ENCODE measurements around the gene PLXNA4.

The PLXNA4 gene

GRCh38 chr7:132258231-132258630, 318.0 kb downstream of the PLXNA4 start:
- Histone ChIP-seq H3K27me3 (ENCODE audit: control insufficient read depth in 1 of 2, insufficient read depth in 2 of 2, low read length in 2 of 2) (no peaks in the 10 kb centered on the region), H3K9me3 (ENCODE audit: low read length) (no peaks in the 10 kb centered on the region), H3K9ac (ENCODE audit: low read length) (no peak overlapping the region), H3K4me1 (ENCODE audit: insufficient read depth, low read length) (no peaks in the 10 kb centered on the region), H3K4me3 (ENCODE audit: low read depth in 1 of 2, low read length in 2 of 2) (no peak overlapping the region), H3K36me3 (ENCODE audit: insufficient read depth, low read length) (no peaks in the 10 kb centered on the region), H3K27ac (ENCODE audit: low read depth, low read length) (no peak overlapping the region)

DNA sequence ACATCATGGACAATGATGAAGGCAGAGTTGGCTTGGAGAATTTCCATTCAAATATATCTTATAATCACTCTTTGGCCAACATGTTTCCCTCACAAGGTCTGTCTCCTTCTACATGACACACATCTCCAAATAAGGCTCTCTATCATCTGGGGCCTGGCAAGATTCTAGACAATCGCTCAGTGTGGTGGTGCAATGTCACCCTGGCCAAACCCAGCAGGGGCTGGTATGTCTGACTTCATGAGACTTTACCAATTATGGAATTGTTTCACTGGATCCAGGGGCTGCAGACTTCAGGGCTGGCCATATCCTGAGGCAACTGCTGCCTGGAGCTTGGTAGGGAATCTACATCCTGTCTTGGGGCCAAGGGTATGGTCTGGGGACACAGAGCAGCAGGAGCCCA, 319.0 kb downstream of the PLXNA4 start:
- Histone ChIP-seq H3K27ac (ENCODE audit: low read depth, low read length) (no peak overlapping the region), H3K36me3 (ENCODE audit: insufficient read depth, low read length) (no peaks in the 10 kb centered on the region), H3K4me1 (ENCODE audit: insufficient read depth, low read length) (no peaks in the 10 kb centered on the region), H3K9me3 (ENCODE audit: low read length) (no peaks in the 10 kb centered on the region), H3K4me3 (ENCODE audit: low read depth in 1 of 2, low read length in 2 of 2) (no peak overlapping the region), H3K9ac (ENCODE audit: low read length) (no peak overlapping the region), H3K27me3 (ENCODE audit: control insufficient read depth in 1 of 2, insufficient read depth in 2 of 2, low read length in 2 of 2) (no peaks in the 10 kb centered on the region)

- Histone ChIP-seq H3K9ac (ENCODE audit: low read length) (no peak overlapping the region), H3K36me3 (ENCODE audit: insufficient read depth, low read length) (no peaks in the 10 kb centered on the region), H3K4me3 (ENCODE audit: low read depth in 1 of 2, low read length in 2 of 2) (no peak overlapping the region), H3K27ac (ENCODE audit: low read depth, low read length) (no peak overlapping the region), H3K27me3 (ENCODE audit: control insufficient read depth in 1 of 2, insufficient read depth in 2 of 2, low read length in 2 of 2) (no peaks in the 10 kb centered on the region), H3K4me1 (ENCODE audit: insufficient read depth, low read length) (peaks cover 3% of the 10 kb centered on the region), H3K9me3 (ENCODE audit: low read length) (no peaks in the 10 kb centered on the region)
Measured at GRCh38 chr7:132256721-132257212, 319.5 kb downstream of the PLXNA4 start.

DNA sequence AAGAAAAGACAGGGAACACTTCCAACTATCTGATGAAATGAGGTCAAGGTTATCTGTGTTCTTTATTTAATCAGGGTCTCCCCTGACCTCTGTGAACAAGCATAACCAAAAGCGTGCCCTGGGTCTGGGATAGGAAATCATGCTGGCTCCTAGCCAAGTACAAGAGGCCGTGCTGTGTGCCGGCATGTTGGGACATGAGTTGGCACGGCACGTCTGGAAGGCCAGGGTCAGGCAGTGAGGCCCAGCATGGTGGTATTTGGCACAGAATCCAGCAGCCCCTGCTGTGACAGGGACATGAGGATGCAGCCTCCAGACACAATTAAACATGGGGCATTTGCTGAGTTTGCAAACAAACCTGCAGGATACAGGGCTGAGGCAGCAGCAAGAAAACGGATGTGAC, 320.4 kb downstream of the PLXNA4 start:
- no peaks in the 10 kb centered on the region for H3K36me3 ChIP-seq (ENCODE audit: insufficient read depth, low read length)
- no peak overlapping the region for H3K9ac ChIP-seq (ENCODE audit: low read length)
- H3K27me3 ChIP-seq (ENCODE audit: control insufficient read depth in 1 of 2, insufficient read depth in 2 of 2, low read length in 2 of 2): no peaks in the 10 kb centered on the region
- H3K9me3 ChIP-seq (ENCODE audit: low read length): no peaks in the 10 kb centered on the region
- H3K4me1 ChIP-seq (ENCODE audit: insufficient read depth, low read length): peaks cover 11% of the 10 kb centered on the region
- no peak overlapping the region for H3K4me3 ChIP-seq (ENCODE audit: low read depth in 1 of 2, low read length in 2 of 2)
- no peak overlapping the region for H3K27ac ChIP-seq (ENCODE audit: low read depth, low read length)

GRCh38 chr7:132255115-132255797, 321.0 kb downstream of the PLXNA4 start:
- no peak overlapping the region for H3K27ac ChIP-seq (ENCODE audit: low read depth, low read length)
- H3K4me3 ChIP-seq (ENCODE audit: low read depth in 1 of 2, low read length in 2 of 2): no peak overlapping the region
- H3K9ac ChIP-seq (ENCODE audit: low read length): no peak overlapping the region
- H3K9me3 ChIP-seq (ENCODE audit: low read length): no peaks in the 10 kb centered on the region
- H3K27me3 ChIP-seq (ENCODE audit: control insufficient read depth in 1 of 2, insufficient read depth in 2 of 2, low read length in 2 of 2): no peaks in the 10 kb centered on the region
- H3K4me1 ChIP-seq (ENCODE audit: insufficient read depth, low read length): peaks cover 18% of the 10 kb centered on the region
- H3K36me3 ChIP-seq (ENCODE audit: insufficient read depth, low read length): no peaks in the 10 kb centered on the region

DNA sequence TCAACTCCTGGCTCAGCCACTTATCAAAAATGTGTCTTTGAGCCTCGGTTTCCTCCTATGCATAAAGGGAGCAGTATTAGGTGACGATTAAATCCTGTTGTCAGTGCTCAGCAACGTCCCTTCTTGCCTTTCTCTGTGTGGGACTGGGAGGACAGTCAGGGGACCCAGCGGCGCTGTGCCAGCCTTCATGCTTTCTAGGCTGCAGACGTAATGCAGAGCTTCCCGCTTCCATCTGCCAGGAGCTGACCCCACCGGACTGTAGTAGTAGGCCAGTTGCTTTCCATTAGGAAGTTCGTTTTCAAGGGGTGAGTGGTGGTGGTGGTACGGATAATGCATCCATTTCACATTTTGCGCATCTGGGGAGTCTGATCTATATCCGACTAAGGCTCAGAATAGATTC, 321.8 kb downstream of the PLXNA4 start:
- no peak overlapping the region for H3K27ac ChIP-seq (ENCODE audit: low read depth, low read length)
- no peak overlapping the region for H3K9ac ChIP-seq (ENCODE audit: low read length)
- no peaks in the 10 kb centered on the region for H3K36me3 ChIP-seq (ENCODE audit: insufficient read depth, low read length)
- H3K27me3 ChIP-seq (ENCODE audit: control insufficient read depth in 1 of 2, insufficient read depth in 2 of 2, low read length in 2 of 2): no peaks in the 10 kb centered on the region
- H3K4me3 ChIP-seq (ENCODE audit: low read depth in 1 of 2, low read length in 2 of 2): no peak overlapping the region
- peaks cover 21% of the 10 kb centered on the region for H3K4me1 ChIP-seq (ENCODE audit: insufficient read depth, low read length)
- H3K9me3 ChIP-seq (ENCODE audit: low read length): no peaks in the 10 kb centered on the region

DNA sequence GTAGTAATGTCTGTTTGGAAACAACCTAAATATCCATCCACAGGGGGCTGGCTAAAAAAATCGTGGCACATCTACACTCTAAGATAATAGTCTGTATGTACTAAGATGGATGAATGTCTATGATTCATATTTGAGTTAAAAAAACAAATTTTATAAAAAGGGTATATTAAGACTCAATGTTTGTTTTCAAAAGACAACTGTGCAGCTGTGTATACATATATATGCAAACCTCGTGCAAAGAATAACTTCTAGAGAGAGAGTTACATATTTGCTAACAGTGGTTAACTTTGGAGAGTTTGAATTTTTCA, 323.5 kb downstream of the PLXNA4 start:
- Histone ChIP-seq H3K27me3 (ENCODE audit: control insufficient read depth in 1 of 2, insufficient read depth in 2 of 2, low read length in 2 of 2) (no peaks in the 10 kb centered on the region), H3K27ac (ENCODE audit: low read depth, low read length) (no peak overlapping the region), H3K4me1 (ENCODE audit: insufficient read depth, low read length) (peaks cover 21% of the 10 kb centered on the region), H3K9me3 (ENCODE audit: low read length) (no peaks in the 10 kb centered on the region), H3K4me3 (ENCODE audit: low read depth in 1 of 2, low read length in 2 of 2) (no peak overlapping the region), H3K9ac (ENCODE audit: low read length) (no peak overlapping the region), H3K36me3 (ENCODE audit: insufficient read depth, low read length) (no peaks in the 10 kb centered on the region)

GRCh38 chr7:132251327-132251659, 325.0 kb downstream of the PLXNA4 start:
- no peak overlapping the region for H3K9ac ChIP-seq (ENCODE audit: low read length)
- no peaks in the 10 kb centered on the region for H3K27me3 ChIP-seq (ENCODE audit: control insufficient read depth in 1 of 2, insufficient read depth in 2 of 2, low read length in 2 of 2)
- no peak overlapping the region for H3K4me3 ChIP-seq (ENCODE audit: low read depth in 1 of 2, low read length in 2 of 2)
- no peaks in the 10 kb centered on the region for H3K36me3 ChIP-seq (ENCODE audit: insufficient read depth, low read length)
- H3K9me3 ChIP-seq (ENCODE audit: low read length): no peaks in the 10 kb centered on the region
- H3K27ac ChIP-seq (ENCODE audit: low read depth, low read length): no peak overlapping the region
- H3K4me1 ChIP-seq (ENCODE audit: insufficient read depth, low read length): peaks cover 21% of the 10 kb centered on the region

GRCh38 chr7:132250480-132251326, 325.6 kb downstream of the PLXNA4 start:
- Histone ChIP-seq H3K9ac (ENCODE audit: low read length) (no peak overlapping the region), H3K9me3 (ENCODE audit: low read length) (no peaks in the 10 kb centered on the region), H3K4me1 (ENCODE audit: insufficient read depth, low read length) (peaks cover 21% of the 10 kb centered on the region), H3K27ac (ENCODE audit: low read depth, low read length) (no peak overlapping the region), H3K4me3 (ENCODE audit: low read depth in 1 of 2, low read length in 2 of 2) (no peak overlapping the region), H3K27me3 (ENCODE audit: control insufficient read depth in 1 of 2, insufficient read depth in 2 of 2, low read length in 2 of 2) (no peaks in the 10 kb centered on the region), H3K36me3 (ENCODE audit: insufficient read depth, low read length) (no peaks in the 10 kb centered on the region)

DNA sequence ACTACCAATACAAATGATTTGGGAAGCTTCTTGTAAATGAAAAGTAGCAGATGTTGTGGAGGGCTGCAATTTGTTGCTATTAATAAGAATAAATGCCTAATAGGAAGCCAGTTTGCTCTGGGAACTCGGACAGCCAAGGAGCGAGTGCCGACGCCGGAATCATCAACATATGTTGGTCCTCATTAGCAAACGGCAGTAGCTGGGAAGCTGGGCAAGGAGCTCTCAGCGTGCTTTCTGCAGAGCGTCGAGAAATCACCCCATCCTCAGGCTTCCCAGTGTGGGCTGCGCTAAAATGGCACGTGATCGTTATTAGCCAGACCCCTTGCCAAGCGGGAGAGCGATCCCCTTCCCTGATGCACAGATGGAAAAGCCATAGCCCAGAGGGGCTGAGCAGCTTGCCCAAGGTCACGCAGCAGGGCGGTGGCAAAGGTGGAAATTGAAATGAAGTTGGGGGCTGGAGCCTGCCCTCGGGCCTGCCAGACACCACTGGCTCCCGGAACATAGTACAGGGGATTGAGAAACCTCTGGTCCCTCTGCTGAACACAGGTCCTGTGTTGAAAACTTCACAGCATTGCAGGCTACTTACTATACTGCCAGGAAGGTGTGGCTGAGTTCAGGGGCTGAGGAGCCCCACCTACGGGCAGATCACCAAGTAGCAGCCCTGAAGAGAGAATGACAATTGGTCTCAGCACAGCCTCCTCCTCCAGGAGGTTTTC, 326.9 kb downstream of the PLXNA4 start:
- H3K4me1 ChIP-seq (ENCODE audit: insufficient read depth, low read length): peaks cover 21% of the 10 kb centered on the region
- H3K27me3 ChIP-seq (ENCODE audit: control insufficient read depth in 1 of 2, insufficient read depth in 2 of 2, low read length in 2 of 2): no peaks in the 10 kb centered on the region
- H3K9ac ChIP-seq (ENCODE audit: low read length): no peak overlapping the region
- no peak overlapping the region for H3K27ac ChIP-seq (ENCODE audit: low read depth, low read length)
- no peak overlapping the region for H3K4me3 ChIP-seq (ENCODE audit: low read depth in 1 of 2, low read length in 2 of 2)
- H3K36me3 ChIP-seq (ENCODE audit: insufficient read depth, low read length): no peaks in the 10 kb centered on the region
- no peaks in the 10 kb centered on the region for H3K9me3 ChIP-seq (ENCODE audit: low read length)

DNA sequence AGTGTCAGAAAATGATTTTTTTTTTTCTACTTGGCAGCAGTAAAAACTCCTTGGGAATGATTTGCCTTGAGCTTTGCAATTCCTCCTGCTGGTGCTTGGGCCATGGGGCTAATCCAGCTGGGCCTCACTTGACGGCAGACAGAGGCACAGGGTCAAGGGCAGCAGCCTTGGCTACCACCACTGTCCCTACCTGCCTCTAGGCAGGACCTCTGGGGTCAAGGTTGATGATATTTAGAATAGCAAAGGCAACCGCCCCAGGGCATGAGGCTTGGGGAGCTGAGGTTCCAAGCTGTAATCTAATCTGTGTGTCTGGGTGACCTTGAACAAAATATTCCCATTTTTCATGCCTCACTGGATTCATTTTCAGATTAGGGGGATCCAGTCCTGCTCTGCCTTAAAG, 327.4 kb downstream of the PLXNA4 start:
- H3K36me3 ChIP-seq (ENCODE audit: insufficient read depth, low read length): no peaks in the 10 kb centered on the region
- peaks cover 21% of the 10 kb centered on the region for H3K4me1 ChIP-seq (ENCODE audit: insufficient read depth, low read length)
- H3K27me3 ChIP-seq (ENCODE audit: control insufficient read depth in 1 of 2, insufficient read depth in 2 of 2, low read length in 2 of 2): no peaks in the 10 kb centered on the region
- H3K27ac ChIP-seq (ENCODE audit: low read depth, low read length): no peak overlapping the region
- H3K9me3 ChIP-seq (ENCODE audit: low read length): no peaks in the 10 kb centered on the region
- H3K9ac ChIP-seq (ENCODE audit: low read length): no peak overlapping the region
- H3K4me3 ChIP-seq (ENCODE audit: low read depth in 1 of 2, low read length in 2 of 2): no peak overlapping the region

Data from muscle layer of colon (tissue), 2 donors.